Measurements from ENCODE around the gene C1R. TPM values are rescaled to one million over a fixed set of nuclear protein-coding genes. Genes with fewer than 3 reads are reported as not detected.

The C1R gene
- total RNA-seq, 1 experiment from 2014 or later = 1.3 TPM

- H3K4me3 ChIP-seq (ENCODE audit: low read depth in 2 of 2, low read length in 2 of 2) = no peak overlapping the region
- no peak overlapping the region for H3K27ac ChIP-seq (ENCODE audit: low read length)
- TF ChIP-seq POLR2AphosphoS5 (IDR thresholded peaks at IDR 0.05; ENCODE audit: low read depth, low read length) = no peak
- no peak for TF ChIP-seq SIN3A (IDR thresholded peaks at IDR 0.05; ENCODE audit: borderline replicate concordance, insufficient read depth, low read depth, low read length)
- TF ChIP-seq REST (IDR thresholded peaks at IDR 0.05; ENCODE audit: insufficient read depth in 1 of 2, low read depth in 2 of 2, low read length in 1 of 2) = no peak
- TF ChIP-seq CTCF (IDR thresholded peaks at IDR 0.05) = no peak
- TF ChIP-seq TCF7L2 (IDR thresholded peaks at IDR 0.05; ENCODE audit: low read depth, low read length) = no peak
- POLR2A ChIA-PET = no interaction called here
- ATAC-seq (no peak), DNase-seq (ENCODE audit: low read depth, low spot score) (no peak)
- in situ Hi-C loops (cut with HindIII; ENCODE audit: low pct_unique_long_range_greater_than_20kb, low sequenced_read_pairs) (no loop called here), intact Hi-C loops (cut with micrococcal nuclease; ENCODE audit: unreplicated experiment) (no loop called here)
- CTCF ChIA-PET = no interaction called here
- H3K4me1 ChIP-seq (ENCODE audit: control insufficient read depth, insufficient read depth, low read length) = no peaks in the 10 kb centered on the region
- no peaks in the 10 kb centered on the region for H3K36me3 ChIP-seq (ENCODE audit: control insufficient read depth, insufficient read depth, low read length)
- H3K27me3 ChIP-seq (ENCODE audit: control insufficient read depth, insufficient read depth, low read length) = no peaks in the 10 kb centered on the region
- no peaks in the 10 kb centered on the region for H3K9me3 ChIP-seq (ENCODE audit: control insufficient read depth, insufficient read depth, low read depth, low read length)
- BruUV-seq (replicated peaks) = no TSS peak
Measured at GRCh38 chr12:7034464-7034863, 57.8 kb downstream of the C1R start.

GRCh38 chr12:7032990-7033389 lies 59.3 kb downstream of the C1R start:
- Histone ChIP-seq H3K9me3 (ENCODE audit: control insufficient read depth, insufficient read depth, low read depth, low read length) (no peaks in the 10 kb centered on the region), H3K36me3 (ENCODE audit: control insufficient read depth, insufficient read depth, low read length) (no peaks in the 10 kb centered on the region), H3K4me1 (ENCODE audit: control insufficient read depth, insufficient read depth, low read length) (no peaks in the 10 kb centered on the region), H3K27ac (ENCODE audit: low read length) (no peak overlapping the region), H3K27me3 (ENCODE audit: control insufficient read depth, insufficient read depth, low read length) (no peaks in the 10 kb centered on the region), H3K4me3 (ENCODE audit: low read depth in 2 of 2, low read length in 2 of 2) (no peak overlapping the region)
- ChIA-PET CTCF (interaction anchor here (0.6 kb wide), 1 partner anchor 8 kb away, joined by 3 read pairs; no protein-coding TSS in a partner anchor), POLR2A (no interaction called here)
- TF ChIP-seq REST (IDR thresholded peaks at IDR 0.05; ENCODE audit: insufficient read depth in 1 of 2, low read depth in 2 of 2, low read length in 1 of 2) = no peak
- TF ChIP-seq CTCF (IDR thresholded peaks at IDR 0.05) = no peak
- TF ChIP-seq SIN3A (IDR thresholded peaks at IDR 0.05; ENCODE audit: borderline replicate concordance, insufficient read depth, low read depth, low read length) = no peak
- TF ChIP-seq TCF7L2 (IDR thresholded peaks at IDR 0.05; ENCODE audit: low read depth, low read length) = no peak
- no peak for TF ChIP-seq POLR2AphosphoS5 (IDR thresholded peaks at IDR 0.05; ENCODE audit: low read depth, low read length)
- in situ Hi-C loops (cut with HindIII; ENCODE audit: low pct_unique_long_range_greater_than_20kb, low sequenced_read_pairs) (no loop called here), intact Hi-C loops (cut with micrococcal nuclease; ENCODE audit: unreplicated experiment) (no loop called here)
- ATAC-seq (no peak), DNase-seq (ENCODE audit: low read depth, low spot score) (no peak)
- BruUV-seq (replicated peaks) = no TSS peak

Data from Panc1 (cell line).